RKO (cell line): ENCODE measurements around the gene EXD2.
"Not testable (repeated sequence)": the region's sequence is repeated elsewhere in the genome, so short reads cannot be mapped to it uniquely, and the experiment has no call there.

Experiments
- DNase-seq: peaks from one replicate; pipeline ENCODE4 v3.0.0-alpha.2; 2016; ENCODE audit warnings: low spot score

EXD2 gene

DNA sequence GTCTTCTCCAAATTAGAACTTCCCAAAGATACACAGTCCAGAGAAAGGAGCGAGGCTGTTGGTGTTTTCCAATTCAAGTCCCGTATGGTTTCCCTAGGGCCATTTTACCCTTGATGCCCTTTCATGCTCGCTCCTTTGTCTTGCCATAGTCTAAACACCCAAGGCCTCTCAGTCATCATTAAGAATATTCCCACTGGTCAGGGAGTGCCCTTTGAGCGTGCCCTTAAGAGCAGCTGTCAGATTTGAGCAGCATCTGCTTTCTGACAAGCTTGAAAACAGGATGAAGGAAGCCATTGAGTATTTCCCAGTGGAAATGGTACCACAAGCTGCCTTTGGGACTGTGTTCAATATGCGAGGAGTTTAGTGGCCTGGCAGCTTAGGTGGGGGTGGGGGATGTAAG lies 58.3 kb downstream of the EXD2 start:
- no peak for DNase-seq

DNA sequence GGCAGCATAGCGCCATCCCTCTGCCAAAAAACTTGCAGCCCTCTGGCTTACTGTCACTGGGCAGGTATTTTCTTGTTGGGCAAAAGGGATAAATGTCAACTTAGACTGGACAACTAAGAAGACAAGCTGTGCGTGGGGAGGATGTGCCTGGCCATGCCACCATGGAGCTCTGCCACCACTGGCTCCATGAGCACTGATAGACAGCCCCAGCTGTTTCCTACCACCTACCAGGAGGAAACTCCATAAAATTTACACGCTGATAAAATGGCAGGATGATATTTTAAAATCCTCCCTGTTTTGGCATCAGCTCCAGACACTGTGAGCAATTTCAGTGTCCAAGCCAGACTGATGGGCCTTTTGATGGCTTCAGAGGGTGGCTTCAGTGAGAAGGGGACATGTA lies 61.6 kb downstream of the EXD2 start:
- DNase-seq: no peak

DNA sequence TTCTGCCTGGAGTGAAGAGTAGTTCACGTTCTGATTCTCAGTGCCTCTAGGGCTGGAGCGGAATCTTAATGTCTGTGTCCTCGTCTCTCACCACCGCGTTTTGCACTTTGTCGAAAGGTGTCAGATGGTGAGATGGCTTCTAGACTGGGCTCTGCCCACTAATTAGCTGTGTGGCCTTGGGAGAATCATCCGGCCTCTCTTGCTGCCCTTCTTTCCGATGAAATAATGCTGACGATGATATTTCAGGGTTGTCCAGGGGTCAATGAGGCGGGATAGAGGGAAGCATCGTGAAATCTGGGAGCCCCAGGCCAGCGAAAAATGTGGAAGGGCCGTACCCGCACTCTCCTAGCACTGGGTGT lies 67.8 kb downstream of the EXD2 start:
- DNase-seq: no peak

DNA sequence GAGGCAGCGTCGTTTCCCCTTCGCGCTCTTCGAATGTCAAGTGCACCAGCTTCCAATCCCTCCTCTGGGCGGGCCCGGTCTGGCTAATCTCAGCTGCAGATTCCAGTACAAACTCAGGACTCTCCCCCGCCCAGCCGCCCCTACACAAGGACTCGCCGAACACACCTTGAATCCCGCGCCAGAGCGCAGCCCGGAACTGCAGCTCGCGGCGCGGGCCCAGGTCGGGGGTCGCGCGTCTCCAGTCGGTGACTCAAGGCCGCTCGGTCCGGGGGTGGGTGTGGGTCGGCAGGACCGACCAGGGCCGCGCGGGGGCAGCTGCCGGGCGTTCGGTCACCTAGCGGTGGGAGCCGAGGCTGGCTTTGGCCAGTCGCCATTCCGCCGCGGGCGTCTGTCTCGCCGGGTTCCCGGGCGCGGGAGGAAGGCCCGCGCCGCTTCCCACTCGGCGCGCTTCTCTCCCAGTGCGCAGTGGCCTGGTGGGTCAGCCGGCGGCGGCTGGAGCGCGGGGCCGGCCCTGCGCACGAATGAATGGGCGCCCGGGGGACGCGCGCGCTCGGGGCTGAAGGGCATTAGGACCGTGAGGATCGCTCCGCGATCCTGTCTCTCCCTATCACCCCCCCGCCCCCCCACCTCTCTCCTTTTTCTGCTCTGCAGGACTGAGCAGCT lies 68.4 kb downstream of the EXD2 start, which contains the start of gene GALNT16:
Gene GALNT16 (plus strand): TSS at position 632 of the 663 bp plus-strand sequence. CDS start 133 bp downstream, outside the sequence.
- DNase-seq: no peak

DNA sequence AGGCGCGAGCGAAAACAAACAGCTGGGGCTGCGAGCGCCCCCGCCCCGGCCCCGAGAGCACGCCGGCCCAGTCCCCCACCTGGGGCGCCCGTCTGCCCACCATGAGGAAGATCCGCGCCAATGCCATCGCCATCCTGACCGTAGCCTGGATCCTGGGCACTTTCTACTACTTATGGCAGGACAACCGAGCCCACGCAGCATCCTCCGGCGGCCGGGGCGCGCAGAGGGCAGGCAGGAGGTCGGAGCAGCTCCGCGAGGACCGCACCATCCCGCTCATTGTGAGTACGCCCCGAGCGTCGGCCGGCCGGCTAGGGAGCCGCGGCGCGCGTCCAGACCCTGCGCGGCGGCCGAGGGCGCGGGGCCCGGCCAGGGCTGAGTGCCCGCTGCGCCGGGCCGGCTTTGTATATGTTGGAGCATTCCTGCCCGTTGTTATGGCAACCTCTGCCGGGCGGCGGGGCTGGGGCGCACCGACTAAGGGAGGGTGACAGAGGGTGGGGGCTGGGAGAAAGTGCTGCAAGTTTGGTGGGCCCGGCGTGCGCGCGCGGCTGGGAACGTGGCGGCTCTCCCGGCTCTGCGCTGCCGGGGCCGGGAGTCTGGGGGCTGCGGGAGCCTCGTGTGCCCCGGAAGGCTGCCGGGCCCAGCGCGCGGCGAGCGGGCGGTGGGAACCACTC lies 69.0 kb downstream of the EXD2 start:
- no peak for DNase-seq

DNA sequence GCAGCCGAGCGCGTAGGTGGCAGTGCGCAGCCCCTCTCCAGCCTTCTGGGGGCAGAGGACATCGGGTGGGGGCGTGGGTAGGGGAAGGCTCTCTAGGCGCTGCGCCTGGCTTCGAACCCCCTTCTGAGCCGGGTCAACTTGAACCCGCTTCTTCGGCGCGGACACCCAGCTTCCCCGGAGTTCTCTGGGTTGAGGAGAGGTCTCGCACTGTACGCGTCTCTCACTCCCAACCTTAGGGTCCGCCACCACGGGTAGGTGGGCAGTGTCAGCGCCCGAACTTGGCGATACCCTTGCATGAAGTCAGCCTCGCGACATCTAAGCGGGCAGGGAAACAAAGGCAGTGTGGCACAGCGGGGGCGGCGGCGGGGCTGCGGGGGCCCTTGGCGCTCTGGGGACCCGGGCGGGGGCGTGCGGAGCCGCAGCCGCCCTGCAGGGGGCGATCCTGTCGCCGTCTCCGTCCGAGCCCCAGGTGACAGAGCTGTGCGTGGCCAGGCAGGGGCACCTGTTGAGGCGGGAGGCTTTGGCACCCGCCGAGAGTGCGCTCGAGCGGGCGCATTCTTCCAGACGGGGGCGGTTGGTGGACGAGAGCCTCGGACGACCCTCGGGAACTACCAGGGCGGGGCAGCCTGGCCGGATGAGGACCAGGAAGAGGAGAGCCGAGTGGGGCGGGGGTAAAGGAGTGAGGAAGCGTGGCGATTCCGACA lies 69.7 kb downstream of the EXD2 start:
- DNase-seq: no peak

DNA sequence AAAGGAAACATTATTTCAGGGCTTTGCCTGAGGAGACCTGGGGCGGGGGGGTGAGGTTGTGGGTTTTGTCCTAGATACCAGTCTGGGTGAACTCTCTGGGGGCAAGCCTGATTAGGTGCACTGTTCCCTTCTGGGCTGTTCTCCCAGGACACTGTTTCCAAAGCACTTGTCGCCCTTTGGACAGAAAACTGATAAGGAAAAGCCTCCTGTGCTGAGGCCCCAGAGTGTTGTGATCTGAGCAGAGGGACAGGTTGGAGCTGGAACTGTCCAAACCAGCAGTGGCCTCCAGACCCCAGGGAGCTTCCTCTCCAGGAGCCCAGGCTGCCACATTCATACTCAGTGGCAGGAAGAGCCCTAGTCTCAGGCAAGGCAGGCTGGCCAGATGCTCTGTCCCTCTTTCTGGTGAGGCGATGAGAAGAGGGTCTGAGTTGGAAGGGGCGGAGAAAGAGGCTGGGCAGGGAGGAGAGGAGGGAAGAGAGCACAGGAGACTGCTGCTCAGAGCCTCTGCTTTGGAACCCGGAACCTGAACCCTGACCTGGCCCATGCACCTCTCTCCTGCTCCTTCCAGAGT lies 70.5 kb downstream of the EXD2 start:
- DNase-seq: no peak

DNA sequence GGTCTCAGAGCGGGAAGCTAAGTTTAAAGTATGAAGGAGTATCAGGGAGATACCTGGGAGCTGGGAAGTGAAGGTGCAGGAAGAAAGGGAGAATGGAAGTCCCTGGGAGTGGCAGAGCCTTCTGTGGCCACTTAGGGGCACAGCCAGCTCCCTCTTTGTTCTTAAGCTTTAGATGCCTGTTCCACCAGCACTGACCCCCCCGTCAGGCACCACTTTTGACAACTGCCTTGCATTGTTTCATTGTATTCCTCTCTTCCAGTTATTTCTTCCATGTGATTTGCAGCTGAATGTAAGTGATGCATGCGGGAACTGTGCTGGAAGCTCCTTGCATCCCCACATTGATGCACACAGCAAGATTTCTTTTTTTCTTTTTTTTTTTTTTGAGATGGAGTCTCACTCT lies 71.2 kb downstream of the EXD2 start:
- DNase-seq: no peak

DNA sequence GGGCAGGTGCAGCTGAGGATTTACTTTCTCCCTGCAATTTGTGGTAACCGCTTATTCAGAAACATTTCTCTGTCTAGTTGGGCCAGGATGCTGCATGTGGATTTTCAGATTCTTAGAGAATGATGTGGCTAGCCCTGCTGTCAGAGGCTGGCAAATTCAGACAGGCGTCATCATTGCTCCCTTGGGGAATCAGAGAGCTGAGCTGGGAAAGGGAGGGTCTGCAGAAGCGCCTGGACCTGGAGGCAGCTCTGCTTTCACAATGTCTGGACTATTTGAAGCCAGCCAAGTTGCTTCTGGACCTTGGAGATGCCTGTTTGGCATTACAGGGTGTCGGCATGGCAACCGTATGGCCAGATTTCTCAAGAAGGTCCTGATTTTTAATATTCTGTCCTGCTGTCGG lies 72.1 kb downstream of the EXD2 start:
- peak; percentile 55 for DNase-seq

DNA sequence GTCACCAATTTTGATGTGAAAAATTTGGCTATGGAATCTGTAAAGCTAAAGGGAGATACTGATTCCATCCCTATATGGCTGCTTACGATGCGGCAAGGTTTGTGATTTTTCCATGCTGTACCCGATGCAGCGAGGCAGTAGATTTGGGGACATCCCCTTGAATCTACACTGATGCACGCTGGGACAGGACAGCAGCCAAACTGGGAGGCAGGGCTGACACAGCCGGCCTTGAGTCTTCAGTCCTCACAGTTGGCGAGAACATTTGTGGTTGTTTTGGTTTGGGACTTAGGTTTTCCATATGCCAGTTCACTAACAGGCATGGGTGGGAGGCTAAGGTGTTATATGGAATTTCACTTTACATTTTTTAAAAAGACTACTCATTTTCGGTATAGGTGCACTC lies 72.5 kb downstream of the EXD2 start:
- DNase-seq: no peak

DNA sequence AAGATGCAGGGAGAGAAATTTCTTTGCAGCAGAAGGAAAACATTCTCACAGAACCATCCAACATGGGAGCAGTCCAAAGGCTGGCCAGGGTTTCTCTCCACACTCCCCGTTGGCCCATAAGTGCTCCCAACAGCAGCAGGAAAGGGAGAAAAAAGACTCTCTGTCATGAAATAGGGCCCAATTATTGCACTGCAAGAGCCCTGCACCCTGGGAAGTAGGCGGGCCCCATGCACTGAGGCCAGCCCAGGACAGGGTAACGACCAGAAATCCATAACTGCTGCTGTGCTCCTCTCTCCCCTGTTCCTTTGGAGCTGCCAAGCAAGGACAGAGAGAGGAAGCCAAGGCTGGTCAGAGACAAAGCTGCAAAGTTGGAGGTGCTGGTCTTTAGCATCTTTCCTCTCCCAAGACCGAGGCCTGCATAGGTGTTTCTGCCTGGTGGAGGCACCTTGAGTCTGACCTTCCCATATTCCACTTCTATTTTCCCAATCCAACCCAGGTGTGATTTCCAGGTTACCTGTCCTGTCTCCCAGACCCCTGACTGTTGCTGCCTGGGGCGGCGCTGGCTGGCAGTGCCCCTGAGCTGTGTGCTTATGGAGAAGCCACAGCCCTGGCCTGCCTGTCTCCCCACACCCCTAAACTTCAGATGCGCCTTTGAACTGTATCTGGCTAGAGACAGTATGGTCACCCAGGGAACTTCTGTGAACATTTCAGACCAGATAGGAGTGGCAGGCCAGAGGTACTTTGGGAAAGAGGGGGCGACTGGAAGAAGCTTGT lies 75.5 kb downstream of the EXD2 start:
- DNase-seq: no peak

DNA sequence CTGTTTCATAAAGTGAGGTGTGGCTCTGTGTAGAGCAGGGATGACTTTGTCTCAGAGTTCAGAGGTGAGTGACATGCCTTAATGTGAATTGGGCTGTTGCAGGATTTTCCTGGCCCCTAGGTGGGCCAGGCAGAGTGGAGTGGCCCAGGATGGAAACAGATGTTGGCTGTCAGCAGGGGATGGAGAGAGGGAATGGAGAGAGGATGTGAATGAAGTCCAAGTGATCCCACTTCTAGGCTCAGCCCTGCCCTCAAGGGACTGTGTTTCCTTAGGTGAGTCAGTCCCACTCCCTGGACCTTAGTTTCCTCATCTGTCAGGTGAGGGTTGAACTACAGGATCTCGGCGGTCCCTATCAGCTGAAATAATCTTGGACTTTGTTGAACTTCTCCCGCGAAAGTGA lies 76.2 kb downstream of the EXD2 start:
- no peak for DNase-seq

DNA sequence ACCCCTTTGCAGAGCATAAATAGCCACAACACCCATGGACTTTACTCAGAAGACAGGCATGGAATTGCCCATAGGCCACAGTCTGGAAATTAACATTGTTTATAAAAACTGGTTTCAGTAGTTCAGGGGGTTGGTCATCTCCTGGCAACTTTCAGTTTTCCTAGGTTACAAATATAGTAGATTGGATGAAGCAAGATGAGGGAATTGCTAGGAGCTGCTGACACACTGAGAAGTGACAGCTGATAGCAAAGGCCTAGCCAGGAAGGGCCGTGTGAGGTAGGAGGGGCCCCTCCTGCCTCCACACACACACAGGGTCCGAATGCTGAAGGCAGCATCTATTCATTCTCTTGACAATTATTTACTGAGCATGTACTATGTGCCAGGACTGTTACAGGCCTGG lies 76.9 kb downstream of the EXD2 start:
- DNase-seq: no peak

DNA sequence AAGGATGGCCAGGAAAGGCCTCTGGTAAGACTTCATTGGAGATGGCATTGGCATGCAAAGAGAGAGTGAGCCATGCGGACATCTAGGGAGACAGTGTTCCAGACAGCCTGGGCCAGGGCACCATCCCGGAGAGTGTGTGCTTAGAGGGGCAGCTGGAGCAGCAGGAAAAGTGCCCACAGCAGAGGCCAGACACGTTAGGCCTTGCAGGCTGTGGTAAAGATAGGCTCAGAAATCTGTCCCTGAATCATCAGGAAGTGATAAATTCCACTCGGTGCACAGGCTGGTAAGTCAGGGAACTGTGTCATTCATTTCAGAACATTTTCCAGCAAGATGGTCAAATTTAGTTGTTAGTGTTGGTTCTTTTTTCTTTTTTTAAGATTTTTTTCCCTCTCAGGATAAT lies 77.5 kb downstream of the EXD2 start:
- DNase-seq: peak; percentile 61

DNA sequence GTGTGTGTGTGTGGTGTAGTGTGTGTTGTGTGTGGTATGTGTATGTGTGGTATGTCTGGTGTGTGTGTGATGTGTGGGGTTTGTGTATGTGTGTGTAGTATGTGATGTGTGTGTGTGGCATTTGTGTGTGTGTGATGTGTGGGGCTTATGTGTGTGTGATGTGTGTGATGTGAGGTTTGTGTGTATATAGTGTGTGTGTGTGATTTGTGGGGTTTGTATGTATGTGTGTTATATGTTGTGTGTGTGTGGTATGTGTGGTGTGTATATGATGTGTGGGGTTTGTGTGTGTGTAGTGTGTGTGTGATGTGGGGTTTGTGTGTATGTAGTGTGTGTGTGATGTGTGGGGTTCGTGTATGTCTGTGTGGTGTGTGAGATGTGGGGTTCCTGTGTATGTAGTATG lies 78.1 kb downstream of the EXD2 start:
- DNase-seq: no peak

DNA sequence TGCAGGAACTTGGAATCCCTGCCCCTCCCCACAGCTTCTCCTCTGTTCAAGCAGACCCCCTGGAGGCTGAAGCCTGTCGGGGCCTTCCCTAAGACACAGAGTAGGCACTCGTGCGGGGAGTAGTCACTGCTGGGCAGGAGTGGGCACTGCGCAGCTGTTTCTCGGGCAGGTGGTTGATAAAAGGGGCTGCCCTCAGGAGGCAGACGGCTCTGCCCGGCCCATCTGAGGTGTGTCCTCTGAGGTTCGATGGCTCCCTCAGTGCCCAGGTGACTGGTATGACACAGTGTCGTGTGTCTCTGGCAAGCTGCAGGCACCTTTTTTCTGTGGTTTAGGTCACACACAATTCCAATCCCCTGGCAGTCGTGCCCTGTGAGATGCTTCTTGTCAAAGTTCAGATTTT lies 78.8 kb downstream of the EXD2 start:
- DNase-seq: no peak

DNA sequence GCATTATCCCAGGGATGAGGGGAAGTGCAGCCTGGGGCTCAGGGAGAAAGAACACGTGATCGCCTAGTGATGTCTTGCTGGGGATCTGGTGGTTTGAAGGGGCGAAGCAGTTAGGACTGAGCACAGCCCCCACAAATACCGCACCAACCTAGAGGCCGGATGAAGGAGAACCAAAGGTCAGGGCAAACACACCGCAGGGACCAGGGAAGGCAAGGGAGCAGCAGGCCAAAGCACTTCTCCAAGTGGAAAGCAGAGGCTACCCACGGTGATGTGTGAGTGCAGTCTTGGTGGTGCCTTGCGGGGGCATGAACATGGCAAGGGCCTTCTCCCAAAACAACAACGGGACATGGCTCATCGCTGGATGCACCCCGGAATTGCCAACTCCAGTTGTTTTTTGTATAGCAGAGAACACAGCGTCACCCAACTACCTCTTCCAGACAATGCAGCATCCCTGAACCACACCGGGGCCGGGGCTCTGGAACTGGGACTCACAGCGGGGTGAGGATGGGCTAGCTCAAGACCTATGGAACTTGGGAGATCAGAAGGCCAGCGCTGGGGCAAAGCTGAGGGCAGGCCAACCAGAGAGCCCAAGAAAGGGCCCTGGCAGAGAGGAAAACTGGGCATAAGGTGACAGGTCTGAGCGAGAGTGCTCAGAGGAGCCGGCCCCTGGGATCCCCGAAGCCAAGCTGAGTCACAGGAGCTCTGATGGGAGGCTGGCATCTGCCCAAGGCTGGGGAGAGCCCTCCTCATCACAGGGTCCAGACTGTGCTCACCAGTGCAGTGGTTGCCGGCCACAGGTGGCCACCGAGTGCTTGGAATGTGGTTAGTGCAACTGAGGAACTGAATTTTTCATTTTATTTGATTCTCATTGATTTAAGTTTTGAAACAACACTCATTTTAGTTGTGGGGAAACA lies 79.8 kb downstream of the EXD2 start:
- DNase-seq: peak; percentile 24

DNA sequence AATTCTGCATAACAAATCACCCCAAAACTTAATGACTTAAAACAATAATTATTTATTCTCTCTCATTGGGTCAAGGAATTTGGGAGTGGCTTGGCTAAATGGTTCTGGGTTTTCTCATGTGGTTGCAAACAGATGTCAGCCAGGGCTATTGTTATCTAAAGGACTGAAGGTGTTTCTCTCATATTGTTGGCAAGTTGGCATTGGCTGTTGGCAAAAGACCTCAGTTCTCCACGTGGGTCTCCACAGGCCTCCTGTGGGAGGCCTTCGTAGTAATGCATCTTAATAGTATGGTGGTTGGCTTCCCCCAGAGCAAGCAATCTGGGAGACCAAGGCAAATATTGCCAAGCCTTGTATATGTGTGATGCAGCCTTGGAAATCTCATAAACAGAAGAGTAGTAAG lies 83.0 kb downstream of the EXD2 start:
- no peak for DNase-seq

DNA sequence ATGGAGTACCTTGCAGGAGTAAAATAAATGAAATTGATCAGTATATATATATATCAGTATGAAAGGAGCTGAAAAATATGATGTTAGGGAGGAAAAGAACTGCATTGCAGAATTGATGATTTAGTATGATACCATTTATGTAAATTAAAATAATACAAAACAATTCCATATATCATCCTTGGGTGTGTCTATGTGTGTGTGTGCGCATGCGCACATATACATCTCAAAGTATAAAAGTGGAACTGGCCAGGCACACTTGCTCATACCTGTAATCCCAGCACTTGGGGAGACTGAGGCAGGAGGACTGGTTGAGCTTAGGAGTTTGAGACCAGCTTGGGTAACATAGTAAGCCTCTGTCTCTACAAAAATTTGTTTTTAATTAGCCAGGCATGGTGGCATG lies 84.0 kb downstream of the EXD2 start:
- DNase-seq: no peak

DNA sequence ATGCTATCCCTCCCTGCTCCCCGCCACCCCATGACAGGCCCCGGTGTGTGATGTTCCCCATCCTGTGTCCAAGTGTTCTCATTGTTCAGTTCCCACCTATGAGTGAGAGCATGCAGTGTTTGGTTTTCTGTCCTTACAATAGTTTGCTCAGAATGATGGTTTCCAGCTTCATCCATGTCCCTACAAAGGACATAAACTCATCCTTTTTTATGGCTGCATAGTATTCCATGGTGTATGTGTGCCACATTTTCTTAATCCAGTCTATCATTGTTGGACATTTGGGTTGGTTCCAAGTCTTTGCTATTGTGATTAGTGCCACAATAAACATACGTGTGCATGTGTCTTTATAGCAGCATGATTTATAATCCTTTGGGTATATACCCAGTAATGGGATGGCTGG lies 86.1 kb downstream of the EXD2 start:
- DNase-seq: not testable (repeated sequence)

DNA sequence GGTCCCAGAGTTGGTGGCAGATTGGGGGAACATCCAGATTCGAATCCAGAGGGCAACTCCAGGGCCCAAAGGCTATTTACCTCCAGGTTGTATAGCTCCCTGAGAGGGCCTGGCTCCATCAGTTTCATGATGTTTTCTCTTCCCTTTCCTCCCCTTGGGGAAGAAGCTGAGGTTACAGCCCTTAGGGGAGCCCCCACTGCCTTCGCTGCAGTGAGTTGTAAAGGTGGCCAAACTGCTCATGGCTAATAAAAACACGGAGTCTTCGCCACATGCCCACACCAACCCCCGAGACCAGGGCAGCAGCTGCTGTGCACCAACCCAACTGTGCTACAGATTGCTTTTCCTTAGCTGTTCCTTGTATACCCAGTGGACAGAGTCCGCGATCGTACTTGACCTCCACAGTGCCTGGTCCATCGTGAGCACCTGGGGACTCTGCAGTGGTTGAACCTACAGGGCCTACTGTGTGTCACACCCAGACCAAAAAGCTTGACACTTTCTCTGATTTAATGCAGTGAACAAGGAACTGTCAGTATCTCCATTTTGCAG lies 89.5 kb downstream of the EXD2 start:
- no peak for DNase-seq
